HG02943 (cell line): ENCODE measurements around the gene ETFA.
A peak's percentile ranks its signal among the peaks of the same experiment; 100 is the strongest.

Experiments used
- ATAC-seq: cut with Tn5 transposase; IDR thresholded peaks from one replicate; pipeline ENCODE4 v1.9.1; 2021; ENCODE audit warnings: mild to moderate bottlenecking, low read depth, moderate library complexity; ENCODE audit not compliant: unreplicated experiment

Gene ETFA

GRCh38 chr15:76199106-76200082 lies 111.9 kb downstream of the ETFA start:
- ATAC-seq: no peak

DNA sequence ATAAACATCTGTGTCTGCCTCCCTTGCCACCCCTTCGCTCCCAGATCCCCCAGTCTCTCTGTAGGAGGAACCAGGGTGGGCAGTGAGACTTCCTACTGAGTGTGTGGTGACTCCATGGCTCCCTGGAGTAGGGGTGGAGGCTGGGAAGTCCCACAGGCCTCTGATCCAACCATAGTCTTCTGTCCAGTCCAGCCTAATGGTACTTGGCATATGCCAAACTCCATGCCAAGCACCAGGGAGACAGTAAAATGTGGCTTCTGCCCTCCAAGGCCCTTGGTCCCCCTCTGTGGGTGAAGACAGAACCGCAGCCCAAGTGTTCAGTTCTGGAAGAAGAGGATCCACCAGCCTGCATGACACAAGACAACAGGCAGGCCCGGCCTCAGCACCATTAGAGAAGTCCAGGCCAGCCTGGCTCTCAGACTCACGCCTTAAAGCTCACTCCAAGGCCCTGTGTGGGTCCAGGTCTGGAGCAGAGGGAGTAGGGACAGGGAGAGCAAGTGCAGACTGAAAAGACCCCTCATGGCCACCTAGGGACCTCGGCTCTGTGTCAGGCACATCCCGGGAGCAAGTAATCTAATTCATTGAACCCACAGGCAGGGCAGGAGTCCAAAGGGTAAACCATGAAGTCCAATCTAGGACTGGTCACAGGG lies 112.7 kb downstream of the ETFA start:
- ATAC-seq: no peak

- no peak for ATAC-seq
These were observed 113.4 kb downstream of the ETFA start for GRCh38 chr15:76197703-76198455.

GRCh38 chr15:76196269-76197231 lies 114.7 kb downstream of the ETFA start:
- no peak for ATAC-seq

GRCh38 chr15:76195506-76196268 lies 115.6 kb downstream of the ETFA start:
- ATAC-seq: no peak

- no peak for ATAC-seq
These were observed 117.3 kb downstream of the ETFA start for GRCh38 chr15:76193934-76194333.

GRCh38 chr15:76192715-76193114 lies 118.6 kb downstream of the ETFA start:
- ATAC-seq: no peak

DNA sequence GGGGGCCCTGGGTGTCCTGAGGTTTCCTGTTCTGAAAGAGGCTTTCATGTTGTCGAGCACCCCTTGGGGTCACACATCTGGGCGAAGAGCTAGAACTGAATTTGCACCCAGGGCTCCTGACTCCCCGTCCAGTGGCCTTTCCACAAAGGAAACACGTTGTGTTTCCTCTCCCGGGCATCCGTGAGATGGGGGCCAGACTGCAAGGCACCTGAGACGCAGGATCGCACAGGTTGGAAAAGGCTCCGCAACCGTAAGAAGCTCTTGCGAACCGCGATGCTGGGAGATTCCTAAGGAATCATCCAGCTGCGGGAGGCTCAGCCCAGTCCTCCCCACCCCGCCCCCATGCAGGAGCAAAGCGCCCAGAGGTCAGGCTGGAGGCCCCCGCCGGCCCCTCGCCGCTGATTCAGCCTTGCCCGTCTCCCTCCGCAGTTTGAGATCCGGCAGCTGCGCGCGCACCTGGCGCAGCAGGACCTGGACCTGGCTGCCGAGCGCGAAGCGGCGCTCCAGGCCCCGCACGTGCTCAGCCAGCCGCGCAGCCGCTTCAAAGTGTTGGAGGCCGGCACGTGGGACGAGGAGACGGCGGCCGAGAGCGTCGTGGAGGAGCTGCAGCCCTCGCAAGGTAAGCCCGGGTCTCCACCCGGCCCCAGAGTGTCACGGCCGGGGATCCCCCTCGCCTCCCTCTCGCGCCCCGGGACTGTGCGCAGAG lies 119.6 kb downstream of the ETFA start:
- no peak for ATAC-seq

GRCh38 chr15:76190751-76191538 lies 120.3 kb downstream of the ETFA start:
- ATAC-seq: peak; percentile 77

GRCh38 chr15:76190070-76190564 lies 121.2 kb downstream of the ETFA start:
- no peak for ATAC-seq

DNA sequence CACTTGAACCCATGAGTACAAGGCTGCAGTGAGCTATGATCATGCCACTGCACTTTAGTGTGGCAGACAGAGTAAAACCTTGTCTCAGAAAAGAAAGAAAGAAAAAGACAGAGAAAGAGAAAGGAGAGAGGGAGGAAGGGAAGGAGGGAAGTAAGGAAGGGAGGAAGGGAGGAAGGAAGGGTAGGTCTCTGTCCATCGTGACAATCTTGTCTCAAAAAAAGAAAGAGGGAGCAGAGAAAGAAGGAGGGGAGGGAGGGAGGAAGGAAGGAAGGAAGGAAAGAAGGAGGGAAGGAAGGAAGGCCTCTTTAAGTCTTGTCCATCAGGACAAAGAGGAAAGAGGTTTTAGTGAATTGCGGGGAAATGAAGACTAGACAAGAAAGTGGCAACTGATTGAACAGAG lies 122.2 kb downstream of the ETFA start:
- ATAC-seq: no peak

- ATAC-seq: no peak
These were observed 124.1 kb downstream of the ETFA start for GRCh38 chr15:76187163-76187562.

DNA sequence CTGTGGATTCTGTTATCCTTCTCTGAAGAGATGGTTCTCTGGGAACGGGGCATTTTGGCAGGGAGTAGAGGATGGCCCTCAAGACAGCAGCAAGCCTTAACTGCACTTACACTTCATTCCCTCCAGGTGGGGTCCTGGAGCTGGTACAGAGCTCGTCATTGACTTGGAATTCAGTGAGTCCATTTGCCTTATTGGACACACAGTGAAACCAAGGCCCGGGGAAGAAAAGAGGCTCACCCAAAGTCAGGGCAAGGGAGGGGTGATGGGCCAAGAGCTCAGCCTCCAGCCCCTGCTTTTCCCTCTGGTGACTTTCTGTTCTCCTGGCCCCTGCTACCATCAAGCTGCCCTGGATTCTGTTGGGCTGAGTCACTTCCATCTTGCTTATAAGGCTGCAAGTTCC lies 125.6 kb downstream of the ETFA start:
- no peak for ATAC-seq

GRCh38 chr15:76184650-76185035 lies 126.6 kb downstream of the ETFA start:
- ATAC-seq: no peak

- ATAC-seq: no peak
These were observed 127.2 kb downstream of the ETFA start for GRCh38 chr15:76183930-76184649.

DNA sequence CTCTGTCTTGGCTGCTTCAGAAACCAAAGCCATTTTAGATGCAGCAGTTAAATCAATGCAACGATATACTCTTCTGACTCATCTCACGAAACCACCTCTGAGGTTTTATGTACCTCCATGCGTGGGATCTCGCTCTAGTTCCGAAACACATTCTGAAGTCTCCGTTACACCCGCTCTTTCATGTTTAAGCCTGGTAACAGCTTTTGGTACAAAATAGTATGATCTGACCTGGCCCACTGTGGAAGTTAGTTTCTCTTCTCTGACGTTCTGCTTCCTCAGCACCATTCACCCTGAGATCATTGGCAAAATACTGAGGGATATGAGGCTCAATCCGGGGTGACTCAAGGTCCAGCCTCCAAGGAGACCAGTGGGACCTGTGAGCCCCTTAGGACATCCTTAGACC lies 129.6 kb downstream of the ETFA start:
- ATAC-seq: no peak

DNA sequence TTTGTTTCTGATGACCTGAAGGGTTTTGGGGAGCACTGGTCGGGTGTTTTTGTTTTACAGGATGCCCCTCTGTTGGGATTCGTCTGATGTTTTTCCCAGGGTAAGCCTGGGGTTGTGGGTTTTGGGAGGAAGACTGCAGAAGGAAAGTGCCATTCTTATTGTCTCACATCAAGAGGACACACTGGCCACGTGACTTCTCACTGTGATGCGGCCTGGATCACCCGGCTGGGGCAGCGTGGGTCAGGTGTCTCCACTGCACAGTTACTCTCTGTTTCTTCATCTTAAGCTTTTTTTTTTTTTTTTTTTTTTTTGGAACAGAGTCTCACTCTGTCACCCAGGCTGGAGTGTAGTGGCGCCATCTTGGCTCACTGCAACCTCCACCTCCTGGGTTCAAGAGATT lies 130.9 kb downstream of the ETFA start:
- no peak for ATAC-seq
